Ascending aorta (tissue), 2 donors: Measurements from ENCODE around the gene NEK7. TPM values are rescaled to one million over a fixed set of nuclear protein-coding genes. Genes with fewer than 3 reads are reported as not detected.

Source experiments
- DNase-seq, 2 donors: peaks; one replicate each; pipeline ENCODE4 v3.0.0-alpha.2; 2019; ENCODE audit warnings: low spot score in 2 of 2
- H3K27ac ChIP-seq, 2 donors: fragments of 200-600 bp; sonication (generic); one replicate each; pipeline ENCODE4 v1.5.1; 2016 to 2017; ENCODE audit warnings: mild to moderate bottlenecking in 1 of 2
- H3K27me3 ChIP-seq: fragments of 200-600 bp; sonication (generic); one replicate; pipeline ENCODE4 v1.5.1; 2017
- H3K36me3 ChIP-seq, 2 donors: fragments of 200-600 bp; sonication (generic); one replicate each; pipeline ENCODE4 v1.5.1; 2016
- H3K4me1 ChIP-seq, 2 donors: fragments of 200-600 bp; sonication (generic); one replicate each; pipeline ENCODE4 v1.5.1; 2016 to 2017; ENCODE audit warnings: mild to moderate bottlenecking in 1 of 2
- H3K4me3 ChIP-seq, 2 donors: fragments of 200-600 bp; sonication (generic); one replicate each; pipeline ENCODE4 v1.5.1; 2016 to 2017; ENCODE audit warnings: mild to moderate bottlenecking in 1 of 2
- H3K9me3 ChIP-seq, 2 donors: fragments of 200-600 bp; sonication (generic); one replicate each; pipeline ENCODE4 v1.5.1; 2016
- CTCF ChIP-seq, 3 experiments: fragments of 200-600 bp in 2 of 3; fragments of 450-650 bp in 1 of 3; sonication (generic) in 2 of 3; IDR thresholded peaks; one replicate each; pipeline ENCODE4 v1.5.1; 2016 to 2019; ENCODE audit warnings: antibody characterized with exemption in 3 of 3, mild to moderate bottlenecking in 1 of 3, moderate library complexity in 1 of 3
- intact Hi-C: fragments of 100-400 bp; cut with DNase I; formaldehyde crosslinking; loops from one replicate; pipeline ENCODE4 v1.15.1; 2023
- total RNA-seq: library from RNA; depleted of rRNA; stranded (reverse); fragments of >200 nt; gene quantifications from one replicate; pipeline ENCODE4 v1.1.0, GENCODE V29; 2016

The NEK7 gene
- total RNA-seq, 1 donor from 2014 or later: 43.6 TPM

- TF ChIP-seq CTCF (IDR thresholded peaks at IDR 0.05): no peak
- no peaks in the 10 kb centered on the region for H3K9me3 ChIP-seq
- intact Hi-C loops: no loop called here
- no peaks in the 10 kb centered on the region for H3K36me3 ChIP-seq
- no peak overlapping the region for H3K27ac ChIP-seq
- peaks cover 0 to 10% of the 10 kb centered on the region in 2 donors for H3K4me1 ChIP-seq
- H3K4me3 ChIP-seq: no peak overlapping the region
- DNase-seq: no peak
- H3K27me3 ChIP-seq: no peaks in the 10 kb centered on the region
Measured at GRCh38 chr1:198291924-198292323, 135.1 kb downstream of the NEK7 start.

- H3K36me3 ChIP-seq: no peaks in the 10 kb centered on the region
- no peaks in the 10 kb centered on the region for H3K4me1 ChIP-seq
- H3K27me3 ChIP-seq: no peaks in the 10 kb centered on the region
- no peak overlapping the region for H3K4me3 ChIP-seq
- no peak for DNase-seq
- H3K9me3 ChIP-seq: no peaks in the 10 kb centered on the region
- TF ChIP-seq CTCF (IDR thresholded peaks at IDR 0.05): no peak
- intact Hi-C loops: no loop called here
- H3K27ac ChIP-seq: no peak overlapping the region
Measured at GRCh38 chr1:198295225-198295624, 138.4 kb downstream of the NEK7 start.

GRCh38 chr1:198295971-198296370 is 139.2 kb downstream of the NEK7 start:
- Histone ChIP-seq H3K4me3 (no peak overlapping the region), H3K27ac (no peak overlapping the region), H3K4me1 (no peaks in the 10 kb centered on the region), H3K27me3 (no peaks in the 10 kb centered on the region), H3K36me3 (no peaks in the 10 kb centered on the region), H3K9me3 (no peaks in the 10 kb centered on the region)
- no peak for DNase-seq
- TF ChIP-seq CTCF (IDR thresholded peaks at IDR 0.05): no peak
- intact Hi-C loops: no loop called here

GRCh38 chr1:198297281-198297680 is 140.5 kb downstream of the NEK7 start:
- intact Hi-C loops: no loop called here
- Histone ChIP-seq H3K9me3 (no peaks in the 10 kb centered on the region), H3K27ac (no peak overlapping the region), H3K36me3 (peaks cover 0 to 3% of the 10 kb centered on the region in 2 donors), H3K27me3 (no peaks in the 10 kb centered on the region), H3K4me3 (no peak overlapping the region), H3K4me1 (no peaks in the 10 kb centered on the region)
- TF ChIP-seq CTCF (IDR thresholded peaks at IDR 0.05): no peak
- no peak for DNase-seq

- no peak overlapping the region for H3K4me3 ChIP-seq
- no peak overlapping the region for H3K27ac ChIP-seq
- no peaks in the 10 kb centered on the region for H3K27me3 ChIP-seq
- TF ChIP-seq CTCF (IDR thresholded peaks at IDR 0.05): no peak
- peaks cover 0 to 3% of the 10 kb centered on the region in 2 donors for H3K36me3 ChIP-seq
- no peak for DNase-seq
- H3K4me1 ChIP-seq: no peaks in the 10 kb centered on the region
- intact Hi-C loops: no loop called here
- no peaks in the 10 kb centered on the region for H3K9me3 ChIP-seq
Measured at GRCh38 chr1:198298640-198299039, 141.8 kb downstream of the NEK7 start.

- Histone ChIP-seq H3K4me3 (no peak overlapping the region), H3K9me3 (no peaks in the 10 kb centered on the region), H3K27me3 (no peaks in the 10 kb centered on the region), H3K4me1 (no peaks in the 10 kb centered on the region), H3K27ac (no peak overlapping the region), H3K36me3 (peaks cover 0 to 3% of the 10 kb centered on the region in 2 donors)
- intact Hi-C loops: no loop called here
- DNase-seq: no peak
- TF ChIP-seq CTCF (IDR thresholded peaks at IDR 0.05): no peak
Measured at GRCh38 chr1:198300451-198300850, 143.7 kb downstream of the NEK7 start.
